Measurements from ENCODE around the gene CA12.

Gene CA12

DNA sequence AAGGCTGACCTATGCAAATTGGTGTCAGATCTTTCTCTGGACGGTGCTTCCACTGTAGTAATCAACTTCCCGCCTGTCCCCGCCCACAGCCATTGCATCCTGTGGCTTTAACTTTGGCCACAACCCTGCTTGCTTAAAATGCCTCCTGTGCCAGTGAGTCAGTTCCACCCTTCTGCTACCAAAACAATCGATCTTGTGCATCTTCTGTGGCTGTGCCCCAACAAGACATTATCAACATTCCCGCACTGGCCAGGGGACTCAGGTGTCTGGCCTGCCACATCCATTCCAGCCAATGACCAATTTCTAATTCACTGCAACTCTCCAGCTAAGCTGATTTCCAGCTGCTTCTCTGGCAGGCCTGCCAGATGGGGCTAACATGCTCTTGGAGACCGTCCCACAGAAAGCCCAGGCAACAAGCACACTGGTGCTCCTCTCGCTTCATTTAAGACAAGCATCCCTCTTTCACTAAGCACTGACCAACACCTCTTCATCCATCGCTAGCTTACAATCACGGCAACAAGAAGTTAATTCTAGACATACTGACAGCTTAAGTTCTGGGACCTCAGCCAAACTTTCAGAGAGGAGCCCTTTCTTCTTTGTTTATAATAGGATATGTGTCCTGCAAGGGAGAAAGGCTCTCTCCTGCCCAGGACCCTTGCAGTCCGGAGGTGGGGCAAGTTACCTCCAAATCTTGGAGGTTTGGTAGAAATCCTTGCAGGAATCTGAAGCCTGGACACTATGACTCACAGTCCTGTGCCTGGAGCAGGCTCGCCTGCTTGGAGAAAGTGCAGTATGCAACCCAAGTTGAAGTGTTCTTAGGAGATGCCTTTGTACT lies 6.7 kb downstream of the CA12 start:
- DNase-seq = no peak

GRCh38 chr15:63373866-63374548 lies 7.6 kb downstream of the CA12 start:
- no peak for DNase-seq

DNA sequence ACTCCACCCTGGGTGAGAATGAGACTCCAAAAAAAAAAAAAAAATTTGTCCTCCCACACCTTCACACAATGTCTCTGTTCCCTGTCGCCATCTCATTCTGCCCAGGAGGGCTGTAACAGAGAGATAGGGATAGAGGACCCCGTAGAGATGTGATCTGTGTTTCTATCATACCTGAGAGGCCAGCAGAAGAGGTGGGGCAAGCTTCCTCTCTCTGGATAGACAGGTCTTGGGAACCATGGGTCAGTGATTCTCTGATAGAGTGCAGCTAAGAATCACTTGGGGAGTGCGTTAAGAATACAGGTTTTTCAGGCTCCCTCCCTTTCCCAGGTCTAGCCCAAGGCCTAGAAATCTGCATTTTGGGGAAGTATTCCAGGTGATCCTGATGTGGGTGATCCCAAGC lies 8.3 kb downstream of the CA12 start:
- no peak for DNase-seq

GRCh38 chr15:63372753-63373152 lies 8.9 kb downstream of the CA12 start:
- DNase-seq = no peak

DNA sequence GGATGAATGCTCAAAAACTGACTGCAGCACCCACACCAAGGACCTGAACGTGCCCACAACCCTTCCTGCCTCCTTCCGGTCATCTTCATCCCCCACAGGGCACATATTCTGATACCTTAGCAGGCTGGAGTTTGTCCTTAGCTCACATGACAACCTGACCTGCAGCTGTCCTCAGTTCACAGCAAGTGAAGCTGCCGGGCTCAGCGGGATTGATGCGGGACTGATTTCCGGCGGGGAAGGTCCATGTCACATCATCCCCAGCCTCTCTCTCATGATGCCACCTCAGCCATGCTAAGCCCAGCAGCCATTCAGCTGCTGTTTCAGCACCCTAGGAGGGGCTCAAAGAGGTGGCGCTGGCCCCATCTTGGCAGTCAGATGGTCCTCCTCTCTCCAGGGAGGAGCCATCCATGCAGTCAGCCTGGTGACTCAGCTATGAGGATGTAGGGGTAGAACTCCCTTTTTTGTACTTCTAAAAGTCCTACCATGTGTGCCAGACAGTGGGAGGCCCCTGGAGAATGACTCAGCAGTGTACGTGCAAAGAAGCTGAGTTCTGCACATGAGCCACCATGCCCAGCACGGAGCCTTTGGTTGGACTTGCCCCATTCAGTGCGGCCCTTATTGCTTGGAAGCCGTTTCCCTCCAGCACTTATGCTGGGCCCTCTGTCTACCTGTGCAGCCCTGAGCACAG lies 9.5 kb downstream of the CA12 start:
- no peak for DNase-seq

GRCh38 chr15:63371297-63371918 lies 10.2 kb downstream of the CA12 start:
- no peak for DNase-seq

DNA sequence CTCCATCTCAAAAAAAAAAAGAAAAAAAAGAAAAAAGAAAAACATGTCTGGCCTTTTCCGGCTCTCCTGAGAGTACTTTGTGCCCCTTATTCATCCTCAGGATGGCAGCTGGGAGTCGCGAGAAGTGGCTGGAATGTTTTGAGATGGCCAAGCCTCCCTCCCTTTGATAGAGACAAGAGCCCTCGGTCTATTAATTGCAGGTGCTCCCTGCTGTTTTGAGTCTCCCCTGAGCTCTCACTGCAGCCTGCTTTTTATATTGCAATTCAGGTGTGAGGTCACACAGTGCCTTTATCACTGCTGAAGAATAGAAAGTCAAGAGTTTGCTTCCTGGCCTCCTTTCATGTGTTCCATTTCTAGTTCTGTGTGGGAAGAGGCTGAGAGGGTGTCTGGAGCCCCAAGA lies 10.9 kb downstream of the CA12 start:
- peak; percentile 68 for DNase-seq

DNA sequence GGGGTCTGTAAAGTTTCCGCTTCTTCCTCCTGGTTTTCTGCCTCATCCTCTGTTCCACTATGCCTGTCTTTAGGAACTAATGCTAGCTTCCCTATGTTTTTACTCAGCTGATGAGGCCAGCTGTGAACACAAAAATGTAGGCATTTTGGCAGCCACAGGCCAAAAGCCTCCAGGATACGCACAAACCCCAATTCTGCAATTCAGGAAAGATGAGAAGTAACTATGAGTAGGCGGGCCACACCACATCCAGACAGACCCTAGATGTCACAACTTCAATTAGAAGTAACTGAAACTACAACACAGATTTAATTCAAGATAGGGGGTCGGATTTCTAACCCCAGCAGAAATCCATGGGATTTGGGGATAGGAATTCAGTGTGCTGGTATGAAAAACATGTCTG lies 11.9 kb downstream of the CA12 start:
- DNase-seq = no peak

- no peak for DNase-seq
These were observed 12.3 kb downstream of the CA12 start for GRCh38 chr15:63369296-63369695.

DNA sequence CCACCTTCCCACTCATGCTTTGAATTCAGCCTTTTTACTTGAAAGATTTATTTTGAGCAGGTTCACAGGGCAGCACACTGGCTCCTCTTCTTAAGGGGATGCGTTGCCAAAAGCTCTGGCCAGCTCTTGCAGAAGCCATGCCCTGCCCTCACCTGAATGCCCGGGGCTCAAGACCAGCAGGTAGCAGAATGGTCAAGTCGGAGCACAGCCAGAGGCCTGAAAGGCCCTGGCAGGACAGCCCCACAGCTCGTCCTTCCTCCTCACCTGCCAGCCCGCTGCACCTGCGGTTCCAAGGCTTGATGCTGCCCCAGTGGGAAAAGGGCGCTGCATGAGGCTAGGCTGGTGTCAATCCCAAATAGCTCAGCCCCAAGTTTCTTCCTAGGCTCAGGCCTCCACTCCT lies 13.1 kb downstream of the CA12 start:
- no peak for DNase-seq

DNA sequence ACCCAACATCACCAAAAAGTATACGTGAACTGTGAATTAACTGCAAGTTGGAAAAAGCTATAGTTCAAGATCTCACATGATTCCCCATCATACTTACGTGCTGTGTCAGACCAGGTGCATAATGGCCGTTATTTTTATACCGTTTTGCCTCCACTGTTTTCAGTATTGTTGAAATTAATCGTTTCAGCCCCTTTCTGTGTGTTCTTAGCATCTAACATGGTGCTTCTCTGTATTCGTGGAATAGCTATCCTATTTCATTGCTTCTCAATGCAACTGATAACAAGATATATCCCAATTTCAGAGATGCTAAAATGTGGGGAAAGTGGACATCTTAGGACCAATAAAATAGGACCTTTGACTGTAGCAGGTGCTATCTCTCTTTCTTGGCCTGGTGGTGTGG lies 13.7 kb downstream of the CA12 start:
- DNase-seq = no peak

GRCh38 chr15:63367390-63367789 lies 14.3 kb downstream of the CA12 start:
- DNase-seq = no peak

- DNase-seq = no peak
These were observed 15.2 kb downstream of the CA12 start for GRCh38 chr15:63366451-63366850.

- no peak for DNase-seq
These were observed 16.4 kb downstream of the CA12 start for GRCh38 chr15:63365273-63365680.

DNA sequence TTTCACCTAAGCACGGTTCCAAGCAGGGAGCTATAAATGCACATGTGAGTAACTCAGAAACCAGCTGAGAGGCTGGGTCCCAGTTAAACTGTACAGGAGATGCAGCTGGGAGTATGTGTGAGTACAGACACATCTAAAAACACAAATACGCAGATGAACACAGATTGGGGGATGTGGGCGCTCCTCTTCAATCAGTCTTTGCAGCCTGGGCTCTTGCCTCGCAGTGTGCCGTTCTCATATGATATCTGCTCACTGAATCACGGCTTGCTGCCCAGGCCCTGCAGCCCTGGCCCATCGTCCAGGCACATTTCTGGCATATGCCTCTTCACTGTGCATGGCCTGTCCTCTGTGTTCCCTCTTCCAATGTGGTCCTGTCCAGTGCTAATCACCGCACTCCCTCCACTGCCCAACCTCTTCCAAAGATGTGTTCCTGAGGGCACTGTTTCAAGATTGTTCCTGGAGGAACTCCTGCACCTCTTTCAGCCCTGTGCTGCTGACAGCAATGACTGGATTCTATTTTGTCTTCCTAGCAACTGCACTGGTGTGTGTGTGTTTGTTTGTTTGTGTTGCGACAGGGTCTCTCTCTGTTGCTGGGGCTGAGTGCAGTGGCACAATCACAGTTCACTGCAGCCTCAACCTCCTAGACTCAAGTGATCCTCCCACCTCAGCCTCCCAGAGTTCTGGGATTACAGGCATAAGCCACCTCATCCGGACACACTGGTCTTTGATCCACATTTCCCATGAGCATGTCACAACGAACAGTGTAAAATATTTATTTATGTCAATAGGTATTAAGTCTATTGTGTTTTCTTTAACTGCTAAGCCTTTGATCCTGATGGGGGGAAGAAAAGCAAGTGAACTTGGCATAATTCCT lies 17.0 kb downstream of the CA12 start:
- DNase-seq = no peak

DNA sequence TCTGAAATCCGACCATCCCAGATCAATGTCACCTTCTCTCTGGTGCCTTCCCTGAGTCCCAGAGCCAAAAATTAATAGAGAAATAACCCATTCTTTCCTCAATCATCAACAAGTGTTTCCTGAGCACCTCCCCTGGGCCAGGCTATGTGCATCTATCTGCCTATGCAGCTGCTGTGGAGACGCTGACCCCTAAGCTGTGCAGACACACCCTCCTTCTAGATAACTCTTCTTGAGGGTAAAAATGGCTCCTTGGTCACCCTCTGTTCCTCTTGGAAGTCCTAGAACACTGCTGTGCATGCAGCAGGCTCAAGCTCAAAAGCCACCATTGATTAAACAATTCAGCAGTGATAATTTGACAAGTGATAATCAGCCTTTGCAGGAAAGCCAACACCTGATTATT lies 18.4 kb downstream of the CA12 start:
- no peak for DNase-seq

DNA sequence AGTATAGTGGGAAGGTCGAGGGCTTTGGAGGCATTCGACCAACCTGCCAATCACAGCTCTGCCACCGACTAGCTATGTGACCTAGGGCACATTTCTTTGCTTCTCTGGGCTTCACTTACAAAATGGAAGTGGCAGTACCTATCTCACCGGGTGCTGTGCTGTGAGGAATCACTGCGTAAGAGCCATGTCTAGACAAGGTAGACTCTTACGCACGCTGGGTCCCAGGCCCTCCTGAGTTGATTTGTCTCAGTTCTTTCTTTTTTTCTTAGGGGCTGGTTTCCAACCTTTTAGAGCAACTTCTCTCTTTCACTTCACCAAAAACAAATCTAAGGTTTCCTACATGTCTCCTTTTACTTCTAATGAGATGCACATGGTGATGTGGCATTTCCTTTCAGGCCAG lies 18.8 kb downstream of the CA12 start:
- DNase-seq = no peak

DNA sequence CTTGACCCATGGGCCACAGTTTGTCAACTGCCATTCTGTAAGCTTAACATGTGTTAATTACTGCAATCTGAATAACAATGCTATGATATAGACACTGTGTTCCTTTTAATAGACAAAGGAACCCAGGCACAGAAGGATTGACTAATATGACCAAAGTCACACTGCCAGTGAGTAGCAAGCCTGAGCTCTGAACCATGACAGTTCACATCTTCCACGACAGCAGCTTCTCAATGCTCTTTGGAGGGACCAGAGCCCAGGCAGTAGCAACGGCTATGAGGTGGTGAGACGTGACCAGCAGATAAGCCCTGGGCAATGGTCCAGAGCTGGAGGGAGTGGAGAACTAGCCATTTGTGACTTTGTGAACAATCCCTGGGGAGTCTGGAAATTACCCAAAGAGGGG lies 19.4 kb downstream of the CA12 start:
- DNase-seq = no peak

- no peak for DNase-seq
These were observed 21.5 kb downstream of the CA12 start for GRCh38 chr15:63360170-63360569.

DNA sequence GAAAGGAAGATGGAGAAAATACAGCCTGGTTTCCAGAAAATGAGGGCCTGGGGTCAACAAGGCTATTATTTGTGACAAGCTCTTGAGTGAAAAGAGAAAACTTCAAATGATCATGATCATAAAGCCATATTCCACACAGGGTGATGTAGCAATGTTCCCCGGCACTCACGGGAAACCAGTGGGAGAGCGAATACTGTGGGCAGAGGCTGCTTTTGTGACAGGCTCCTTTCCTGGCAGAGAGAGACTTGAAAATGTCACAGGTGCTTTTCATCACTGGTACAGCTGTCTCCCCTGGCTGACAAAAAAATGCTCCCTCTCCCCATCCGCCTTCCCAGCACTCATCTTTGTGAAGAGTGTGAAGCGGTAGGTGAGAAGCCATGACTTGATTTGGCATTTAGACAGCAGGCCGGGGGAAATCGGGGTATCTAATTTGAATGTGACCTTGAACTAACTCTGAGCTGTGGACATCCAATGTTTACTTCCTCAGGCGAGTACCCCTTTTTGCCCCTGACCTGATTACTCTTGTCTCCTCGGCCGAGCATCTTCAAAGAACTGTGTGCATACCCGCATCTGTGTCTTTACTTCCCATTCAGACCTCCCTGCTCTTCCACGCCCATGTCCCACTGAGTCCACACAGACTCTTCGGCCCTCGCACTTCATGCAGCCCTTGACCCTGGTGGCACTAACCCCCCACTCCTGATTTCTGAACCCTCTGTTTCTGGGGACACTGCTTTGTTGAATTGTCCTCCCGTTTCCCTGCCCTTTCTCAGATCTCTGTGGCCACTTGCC lies 23.2 kb downstream of the CA12 start:
- no peak for DNase-seq

GRCh38 chr15:63357731-63358130 lies 23.9 kb downstream of the CA12 start:
- no peak for DNase-seq

DNA sequence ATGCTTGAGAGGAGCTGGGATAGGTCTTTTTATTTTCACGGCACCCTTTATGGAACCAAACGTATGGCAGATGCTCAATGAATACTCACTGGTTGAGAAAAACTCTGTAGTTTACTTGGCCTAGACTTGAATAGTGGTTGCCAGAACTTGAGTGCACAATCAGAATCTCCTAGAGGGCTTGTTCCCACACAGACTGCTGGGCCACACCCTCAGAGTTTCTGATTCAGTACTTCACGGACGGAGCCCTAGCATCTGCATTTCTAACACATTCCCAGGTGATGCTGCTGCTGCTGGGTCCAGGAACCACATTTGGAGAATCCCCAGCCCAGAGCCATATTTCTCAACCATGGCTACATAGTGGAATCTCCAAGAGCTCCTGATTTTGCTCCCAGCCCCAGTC lies 24.6 kb downstream of the CA12 start:
- no peak for DNase-seq
